GM19452 (cell line): ENCODE data around the gene KSR1.

Experiments
- ATAC-seq: cut with Tn5 transposase; IDR thresholded peaks from one replicate; pipeline ENCODE4 v1.9.1; 2021; ENCODE audit not compliant: unreplicated experiment

Gene KSR1

DNA sequence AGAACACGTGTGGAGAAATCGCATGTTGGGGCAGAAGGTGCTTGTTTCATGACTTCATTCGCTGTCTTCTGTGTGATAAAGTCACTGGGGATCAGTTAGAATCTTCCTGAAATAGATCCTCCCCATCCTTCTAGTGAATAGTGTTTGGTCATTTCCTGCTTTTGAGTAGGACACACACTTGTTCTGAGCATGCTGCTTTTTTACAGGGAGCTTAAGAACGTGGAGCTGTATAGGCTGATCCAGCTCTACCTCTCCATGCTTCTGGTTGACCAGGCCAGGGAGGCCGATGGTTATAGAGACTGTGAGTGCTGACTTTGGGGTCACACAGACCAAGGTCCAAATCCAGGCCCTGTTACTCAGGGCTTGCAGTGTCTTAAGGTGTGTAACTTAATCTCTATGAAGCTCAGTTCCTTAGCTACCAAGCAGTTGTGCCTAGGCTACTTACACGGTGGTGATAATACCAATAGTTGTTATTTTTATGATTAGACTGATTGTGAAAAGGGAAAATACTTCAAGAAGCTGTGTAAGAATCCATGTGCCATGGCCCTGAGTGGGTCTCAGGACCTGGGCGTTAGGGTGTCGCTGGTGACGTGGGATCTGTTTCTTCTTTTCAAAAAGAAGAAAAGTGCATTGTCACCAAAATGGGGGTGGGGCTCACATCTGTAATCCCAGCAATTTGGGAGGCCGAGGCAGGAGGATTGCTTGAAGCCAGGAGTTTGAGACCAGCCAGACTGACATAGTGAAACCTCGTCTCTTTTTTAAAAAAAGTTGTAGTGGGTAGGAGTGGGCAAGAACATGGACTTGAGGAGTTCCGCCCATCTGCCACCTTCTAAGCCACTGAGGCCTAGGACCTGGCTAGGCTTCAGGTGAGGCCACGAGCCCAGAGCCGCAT, 110.7 kb downstream of the KSR1 start:
- no peak for ATAC-seq

DNA sequence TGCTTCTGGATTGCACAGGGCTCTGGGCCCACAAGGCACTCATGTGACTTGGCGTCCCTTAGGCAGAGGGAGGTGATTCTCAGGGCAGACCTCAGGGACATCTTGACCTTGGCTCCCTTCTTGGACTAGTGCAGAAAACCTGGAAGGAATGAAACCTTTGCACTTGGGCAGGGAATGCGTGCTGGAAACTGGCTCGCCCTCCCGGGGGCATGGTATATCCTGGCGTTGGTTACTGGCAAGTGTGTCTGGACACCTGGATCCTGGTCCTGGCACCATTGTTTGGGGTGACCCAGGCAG, 111.3 kb downstream of the KSR1 start:
- ATAC-seq: no peak

DNA sequence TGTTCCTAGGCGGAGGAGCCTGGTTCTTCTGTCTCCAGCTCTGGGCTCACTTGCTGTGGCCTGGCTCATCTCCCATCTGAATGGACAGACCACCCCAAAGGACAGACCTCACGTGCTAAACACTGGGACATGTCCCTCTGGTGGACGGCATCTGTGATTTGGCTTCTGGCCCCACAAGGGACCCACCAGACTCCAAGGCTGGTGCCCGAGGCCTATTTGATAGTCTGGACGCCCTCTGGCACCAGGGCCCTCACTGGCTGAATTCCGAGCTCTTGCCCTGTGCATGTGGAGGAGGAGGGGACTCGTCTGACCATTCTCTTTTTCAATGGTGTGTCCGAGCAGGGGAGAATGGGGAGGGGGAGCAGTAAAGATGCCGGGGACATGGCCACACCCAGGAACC, 112.0 kb downstream of the KSR1 start:
- no peak for ATAC-seq

DNA sequence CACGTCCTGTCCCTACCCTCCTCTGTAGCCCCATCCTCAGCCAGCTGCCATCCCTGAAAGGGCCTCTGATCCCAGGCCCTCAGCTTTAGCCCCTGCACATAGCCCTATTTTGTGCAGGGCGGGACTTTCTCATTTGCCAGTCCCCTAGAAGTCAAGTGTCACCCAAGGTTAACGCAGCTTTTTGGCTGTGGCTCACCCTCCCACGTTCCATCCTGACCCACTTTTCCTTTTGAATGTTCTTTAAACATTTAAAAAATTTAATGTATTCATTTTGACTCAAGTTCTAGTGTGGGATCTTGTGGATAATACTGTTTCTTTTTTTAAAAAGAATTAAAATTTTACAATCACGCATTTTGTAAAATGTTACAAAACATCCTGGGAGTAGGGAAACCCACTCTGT, 112.6 kb downstream of the KSR1 start:
- no peak for ATAC-seq

DNA sequence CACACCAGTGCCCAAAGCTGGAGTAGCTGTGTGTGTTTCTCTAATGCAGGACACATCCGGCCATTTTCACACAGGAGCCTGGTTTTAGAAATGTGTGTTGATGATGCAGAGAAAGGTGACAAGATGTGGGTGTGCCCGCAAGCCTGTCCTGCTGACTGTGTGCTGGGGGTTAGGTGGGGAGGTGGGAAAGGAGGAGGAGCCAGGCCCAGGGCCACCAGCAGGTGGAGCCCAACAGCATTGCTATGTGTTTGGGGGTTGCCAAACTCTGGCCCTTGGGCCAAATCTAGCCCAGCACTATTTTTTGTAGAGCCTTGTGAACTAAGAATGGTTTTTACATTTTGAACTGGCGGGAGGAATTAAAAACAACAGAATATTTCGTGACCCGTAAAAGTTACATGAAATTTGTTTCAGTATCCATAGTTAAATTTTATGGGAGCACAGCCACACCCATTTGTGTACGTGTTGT, 113.0 kb downstream of the KSR1 start:
- peak; percentile 60 for ATAC-seq

DNA sequence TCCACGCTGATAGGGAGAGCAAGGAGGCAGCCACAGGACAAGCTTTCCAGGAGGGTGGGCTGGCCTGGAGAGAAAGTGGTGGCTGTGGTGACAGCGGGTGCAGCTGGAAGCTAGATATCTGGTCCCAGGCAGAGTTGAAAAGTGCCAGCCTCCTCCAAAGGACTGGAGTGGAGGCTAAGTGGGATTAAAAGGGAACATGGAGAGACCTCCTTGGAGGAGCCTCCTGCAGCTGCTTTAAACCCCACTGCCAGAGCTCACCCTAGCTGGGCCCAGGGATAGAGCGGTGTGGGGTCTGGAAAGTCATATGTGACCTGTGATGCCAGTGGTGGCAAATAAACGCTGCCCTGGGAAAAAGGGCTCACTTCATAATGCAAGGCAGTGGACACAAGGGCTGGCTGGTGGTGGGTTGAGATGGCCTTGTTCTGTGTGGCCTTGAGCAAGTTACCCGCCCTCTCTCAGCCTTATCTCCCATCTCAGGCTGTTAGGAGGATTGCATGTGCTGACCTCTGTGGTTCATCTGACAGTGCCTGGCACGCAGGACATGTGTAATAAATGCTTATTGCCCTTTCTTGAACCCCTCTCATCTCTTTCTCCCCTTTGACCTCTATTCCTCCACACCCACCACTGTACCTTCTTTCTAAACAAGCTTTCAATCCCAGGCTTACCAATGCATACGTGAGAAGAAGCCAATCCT, 113.8 kb downstream of the KSR1 start:
- ATAC-seq: no peak

DNA sequence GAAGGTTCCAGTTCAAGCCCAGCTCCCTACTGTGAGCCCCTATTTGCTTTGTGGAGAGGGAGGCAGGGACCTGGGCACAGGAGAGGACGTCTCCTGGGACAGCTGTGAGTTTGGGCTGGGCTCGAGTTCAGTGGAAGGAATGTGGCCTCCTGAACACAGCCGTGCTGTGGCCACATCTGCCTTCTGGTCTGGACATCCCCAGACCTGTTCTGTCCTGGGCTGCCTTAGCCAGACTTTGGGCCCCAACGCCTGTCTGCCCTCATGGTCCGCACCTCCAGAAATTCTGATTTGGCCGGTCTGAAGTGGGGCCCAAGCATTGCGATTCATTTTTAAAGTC, 114.3 kb downstream of the KSR1 start:
- no peak for ATAC-seq

DNA sequence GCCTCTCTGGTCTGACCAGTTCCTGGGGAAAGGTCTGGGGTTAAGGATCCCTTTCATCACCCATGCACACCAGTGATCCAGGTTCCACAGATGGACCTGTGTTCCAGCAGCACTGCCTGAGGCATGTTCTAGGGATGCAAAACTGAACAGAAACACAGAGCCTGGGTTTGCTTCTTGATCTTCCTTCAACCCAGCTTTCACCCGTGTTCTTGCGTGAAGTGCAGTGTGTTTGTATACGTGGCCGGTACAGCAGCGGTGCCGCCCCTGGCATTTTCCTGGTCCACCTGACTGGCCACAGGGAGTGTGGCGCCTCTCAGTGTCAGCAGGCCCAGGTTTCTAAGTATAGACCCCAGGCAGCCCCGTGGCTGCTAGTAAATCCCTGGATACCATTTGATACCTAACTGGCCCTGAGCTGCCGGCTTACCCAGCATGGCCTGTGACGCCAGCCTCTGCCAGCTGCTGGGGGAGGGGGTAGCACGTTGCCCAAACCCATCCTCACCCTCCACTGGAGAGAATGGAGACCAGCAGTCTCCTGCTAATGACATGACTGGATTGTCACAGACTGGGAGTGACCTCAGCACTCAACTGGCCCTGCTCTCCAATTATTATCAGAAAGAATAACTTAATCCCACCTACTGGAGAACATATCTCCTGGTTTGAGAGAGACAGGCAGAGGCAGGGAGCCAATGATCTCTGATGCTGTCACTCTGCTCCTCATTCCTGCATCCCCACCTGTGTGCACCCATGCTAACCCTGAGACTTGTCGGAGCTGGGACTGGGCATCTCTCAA, 115.5 kb downstream of the KSR1 start:
- ATAC-seq: no peak

DNA sequence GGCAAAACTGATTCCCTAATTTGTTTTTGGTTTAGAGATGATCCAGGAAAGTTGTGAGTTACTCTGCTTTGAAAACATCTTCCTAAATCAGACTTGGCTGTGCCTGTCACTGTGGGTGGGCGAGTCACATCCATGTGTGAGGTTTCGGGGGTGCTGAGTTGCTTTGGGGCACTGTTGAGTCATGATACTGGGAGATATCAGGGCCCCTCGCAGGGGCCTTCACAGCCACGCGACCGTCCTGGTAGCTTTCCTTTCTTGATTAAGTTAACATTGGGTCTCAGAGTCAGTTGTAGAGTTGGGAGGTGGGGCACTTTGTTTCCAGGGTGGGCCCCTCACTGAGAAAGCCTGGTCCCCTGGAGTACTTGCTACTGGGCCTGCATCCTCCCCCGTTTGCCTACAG, 116.4 kb downstream of the KSR1 start:
- no peak for ATAC-seq

DNA sequence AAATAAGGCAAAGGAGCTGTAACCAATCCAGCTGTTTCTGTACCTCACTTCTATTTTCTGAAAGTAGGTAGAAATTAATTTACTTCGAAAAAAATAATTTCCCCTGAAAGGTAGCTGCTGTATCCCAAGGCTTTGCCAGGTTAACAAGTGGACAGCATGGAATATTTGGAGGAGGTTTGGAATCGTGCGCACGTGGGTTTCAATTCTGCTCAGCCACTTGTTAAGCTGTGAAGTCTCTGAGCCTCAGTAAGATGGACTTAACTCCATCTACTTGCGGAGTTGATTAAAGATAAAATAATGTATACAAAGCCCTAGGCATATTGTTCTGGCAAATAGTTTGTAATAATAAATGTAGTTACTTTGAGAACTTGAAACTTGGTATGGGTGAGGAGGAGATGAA, 117.3 kb downstream of the KSR1 start:
- ATAC-seq: no peak

DNA sequence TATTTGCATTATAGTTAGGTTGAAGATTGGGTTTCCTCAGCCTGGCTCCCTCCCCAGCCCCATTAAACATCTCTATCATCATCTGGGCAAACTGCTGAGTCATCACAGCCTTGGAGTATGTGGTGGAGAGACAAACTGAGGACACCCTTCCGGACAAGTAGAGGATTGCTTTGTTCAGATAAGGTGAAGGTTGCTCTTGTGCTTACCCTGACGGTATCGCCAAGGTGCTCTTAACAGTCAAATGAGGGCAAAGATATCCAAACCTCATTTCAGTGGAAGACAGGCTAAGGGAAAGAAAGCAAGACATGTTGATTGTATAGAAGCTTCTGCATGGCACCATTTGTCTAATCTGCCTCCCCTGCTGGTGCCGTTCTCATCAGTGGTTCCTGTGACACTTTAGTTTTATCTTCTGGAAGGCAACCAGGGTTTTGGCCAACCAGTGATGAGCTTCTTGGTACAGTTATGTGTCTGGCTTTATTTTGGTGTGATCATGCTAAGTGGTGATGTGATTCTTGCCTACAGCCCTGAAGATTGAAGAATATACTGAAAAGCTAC, 117.8 kb downstream of the KSR1 start:
- ATAC-seq: no peak

DNA sequence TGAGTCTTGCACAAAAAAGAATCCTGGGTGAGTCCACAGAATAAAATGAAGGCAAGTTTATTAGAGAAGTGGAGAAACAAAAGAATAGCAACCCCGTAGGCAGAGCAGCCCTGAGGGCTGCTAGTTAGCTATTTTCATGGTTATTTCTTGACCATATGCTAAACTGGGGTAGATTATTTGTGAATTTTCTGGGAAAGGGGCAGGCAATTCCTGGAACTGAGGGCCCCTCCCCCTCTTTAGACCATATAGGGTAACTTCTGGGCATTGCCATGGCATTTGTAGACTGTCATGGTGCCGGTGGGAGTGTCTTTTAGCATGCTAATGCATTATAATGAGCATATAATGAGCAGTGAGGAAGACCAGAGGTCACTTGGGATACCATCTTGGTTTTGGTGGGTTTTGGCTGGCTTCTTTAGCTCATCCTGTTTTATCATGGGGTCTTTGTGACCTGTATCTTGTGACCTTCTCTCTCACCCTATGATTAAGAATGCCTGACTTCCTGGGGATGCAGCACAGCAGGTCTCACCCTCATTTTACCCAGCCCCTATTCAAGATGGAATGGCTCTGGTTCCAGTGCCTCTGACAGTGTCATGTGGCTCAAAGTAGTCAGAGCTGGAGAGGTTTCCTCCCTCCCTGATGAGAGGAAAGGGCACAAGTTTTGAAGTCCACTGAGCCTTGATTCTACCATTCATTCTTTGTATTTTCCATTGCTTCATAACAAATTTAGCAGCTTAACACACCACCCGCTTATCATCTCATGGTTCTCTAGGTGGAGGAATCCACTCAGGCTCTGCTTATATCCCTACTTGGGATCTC, 119.1 kb downstream of the KSR1 start:
- no peak for ATAC-seq

DNA sequence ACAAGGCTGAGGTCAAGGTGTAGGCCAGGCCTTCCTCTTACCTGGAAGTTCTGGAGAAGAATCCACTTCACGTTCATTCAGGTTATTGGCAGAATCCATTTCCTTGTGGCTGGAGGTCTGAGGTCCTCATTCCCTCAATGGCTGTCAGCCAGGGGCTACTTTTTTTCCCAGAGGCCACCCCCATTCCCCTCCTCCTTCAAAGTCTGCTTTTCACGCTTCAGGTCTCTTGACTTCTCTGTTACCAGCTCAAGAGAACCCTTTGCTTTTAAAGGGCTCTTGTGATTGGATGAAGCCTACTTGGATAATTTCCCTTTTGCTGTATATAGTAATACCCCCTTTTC, 119.6 kb downstream of the KSR1 start:
- ATAC-seq: no peak

DNA sequence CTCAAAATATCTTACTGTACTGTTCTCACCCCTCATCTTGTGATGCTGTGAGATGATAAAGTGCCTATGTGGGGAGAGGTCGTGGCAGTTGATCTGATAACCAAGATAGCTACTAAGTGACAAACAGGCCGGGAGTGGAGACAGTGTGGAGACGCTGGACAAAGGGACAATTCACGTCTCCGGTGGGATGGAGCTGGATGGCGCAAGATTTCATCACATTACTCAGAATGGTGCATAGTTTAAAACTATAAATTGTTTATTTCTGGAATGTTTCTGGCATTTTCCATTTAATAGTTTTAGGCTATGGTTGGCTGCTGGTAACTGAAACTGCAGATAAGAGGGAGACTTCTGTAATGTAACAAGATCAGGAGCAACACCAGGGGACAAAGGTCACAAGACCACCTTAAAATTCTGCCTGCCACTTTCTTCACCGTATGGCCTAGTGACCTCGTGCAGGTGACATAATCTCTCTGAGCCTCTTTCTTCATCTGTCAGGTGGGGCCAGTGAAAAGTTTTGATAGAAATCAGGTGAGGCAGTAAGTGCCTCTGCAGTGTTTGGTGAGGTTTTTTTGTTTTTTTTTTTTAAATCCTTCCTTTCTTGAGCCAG, 120.3 kb downstream of the KSR1 start:
- no peak for ATAC-seq

DNA sequence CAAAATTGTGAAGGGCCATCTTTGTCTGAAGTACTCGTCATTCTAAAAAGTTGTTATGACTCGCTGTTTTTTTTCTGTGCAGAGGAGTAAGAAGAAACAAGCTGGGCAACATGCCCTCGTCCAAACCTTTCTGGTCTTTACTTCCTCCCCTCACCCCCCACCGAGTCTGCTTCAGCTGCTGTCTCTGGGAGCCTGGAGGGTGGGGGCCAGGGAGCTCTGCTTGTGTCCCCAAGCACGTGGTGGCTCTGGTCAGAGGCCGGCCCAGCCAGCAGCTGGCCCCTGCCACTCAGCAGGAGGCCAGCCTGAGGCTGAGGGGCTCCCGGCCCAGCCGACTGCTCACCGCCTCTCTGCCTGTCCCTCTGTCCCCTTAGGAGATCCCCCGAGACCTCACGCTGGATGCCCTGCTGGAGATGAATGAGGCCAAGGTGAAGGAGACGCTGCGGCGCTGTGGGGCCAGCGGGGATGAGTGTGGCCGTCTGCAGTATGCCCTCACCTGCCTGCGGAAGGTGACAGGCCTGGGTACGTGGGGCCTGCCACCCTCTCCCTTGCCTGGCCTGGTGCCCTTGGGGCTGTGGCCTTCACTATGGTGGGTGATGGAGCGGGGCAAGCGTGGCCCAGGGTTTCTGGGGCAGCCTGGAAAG, 121.0 kb downstream of the KSR1 start:
- ATAC-seq: no peak

DNA sequence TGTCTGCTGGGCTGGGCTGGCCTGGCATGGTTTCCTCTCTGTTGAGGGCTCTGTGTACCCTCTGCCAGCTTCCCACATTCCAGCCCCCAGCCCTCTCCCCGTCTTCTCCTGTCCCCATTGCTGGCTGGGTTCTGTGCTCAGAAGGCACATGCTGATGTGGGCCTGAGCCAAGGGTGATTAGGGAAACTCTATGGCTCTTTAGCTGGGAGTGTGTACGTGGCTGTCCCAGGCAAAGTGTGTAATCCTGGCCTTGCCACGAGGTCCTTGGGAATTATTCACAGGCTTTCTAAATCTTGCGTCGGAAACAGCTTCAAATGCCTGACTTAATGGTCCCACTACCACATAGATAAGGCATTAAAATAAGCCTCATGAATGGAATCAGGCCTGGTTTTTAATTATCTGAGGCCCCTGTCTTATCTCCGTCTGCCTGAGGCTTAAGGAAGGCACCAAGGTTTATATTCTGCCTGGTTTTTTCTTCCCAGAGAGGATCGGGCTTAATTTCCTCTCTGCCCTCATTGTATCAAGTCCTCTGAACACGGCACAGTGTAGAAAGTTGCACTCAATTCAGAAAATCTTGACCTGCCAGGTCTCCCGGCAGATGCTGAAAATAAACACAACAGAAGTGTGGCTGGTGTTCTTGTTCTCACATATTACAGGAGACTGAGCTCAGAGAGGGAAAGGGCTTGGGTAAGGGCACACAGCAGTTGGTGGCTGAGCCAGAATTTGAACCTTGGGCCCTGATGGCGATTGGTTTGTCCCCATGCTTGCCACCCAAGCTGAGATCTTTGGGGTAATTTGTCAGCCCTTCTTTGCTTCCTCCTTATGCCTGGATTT, 121.9 kb downstream of the KSR1 start:
- ATAC-seq: no peak

DNA sequence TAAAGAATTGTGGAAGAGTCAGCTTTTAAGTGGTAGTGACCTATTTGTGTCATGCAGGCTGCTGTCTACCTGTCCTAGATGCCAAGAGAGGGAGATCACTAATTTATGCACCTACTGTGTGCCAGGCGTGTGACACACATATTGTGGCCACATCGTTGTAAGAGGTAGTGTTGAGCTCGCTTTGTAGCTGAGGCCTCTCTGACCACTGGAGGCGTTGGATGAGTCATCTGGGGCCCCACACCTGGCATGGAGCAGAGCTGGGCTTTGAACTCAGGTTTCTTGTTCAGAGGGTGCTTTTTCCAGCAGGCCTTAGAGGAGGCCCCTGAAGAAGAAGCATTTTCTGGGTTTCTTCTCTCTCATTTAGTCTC, 122.5 kb downstream of the KSR1 start:
- ATAC-seq: peak; percentile 72

DNA sequence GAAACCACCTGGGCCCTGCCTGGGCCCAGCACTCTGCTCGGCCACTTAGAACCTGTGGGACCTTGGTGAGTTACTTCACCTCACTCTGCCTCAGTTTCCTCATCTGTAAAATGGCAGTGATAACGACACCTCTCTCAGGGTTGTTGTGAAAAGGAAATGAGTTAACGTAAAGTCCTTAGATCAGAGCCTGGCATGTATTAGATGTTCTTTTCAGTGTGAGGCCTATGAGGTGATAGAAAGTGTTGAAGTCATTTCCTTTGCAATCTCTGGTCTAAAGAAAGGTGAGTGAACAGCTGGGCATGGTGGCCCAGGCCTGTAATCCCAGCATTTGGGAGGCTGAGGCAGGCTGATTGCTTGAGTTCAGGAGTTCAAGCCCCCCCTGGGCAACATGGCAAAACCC, 123.1 kb downstream of the KSR1 start:
- ATAC-seq: peak; percentile 40

DNA sequence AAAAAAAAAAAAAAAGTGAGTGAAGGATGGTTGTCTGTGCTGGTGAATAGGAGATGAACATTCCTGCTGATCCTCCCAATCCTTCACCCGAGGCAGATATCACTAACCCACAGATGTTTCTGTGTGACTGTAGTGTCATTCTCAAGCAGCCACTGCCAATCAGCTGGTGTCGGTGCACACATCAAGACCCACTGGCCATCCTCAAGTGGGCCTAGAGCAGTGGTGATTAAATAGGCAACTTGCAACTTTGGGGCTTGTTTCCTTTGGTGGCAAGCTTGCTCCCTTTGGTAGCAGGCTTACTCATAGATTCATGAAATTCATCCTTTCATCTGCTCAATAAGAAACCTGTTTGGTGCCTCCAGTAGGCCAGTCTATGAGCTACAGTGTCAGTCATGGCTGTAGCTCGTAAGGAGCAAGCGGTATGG, 123.7 kb downstream of the KSR1 start:
- ATAC-seq: no peak
